CD4-positive, alpha-beta T cell treated with Interleukin-17A for 1 hour (primary cell): Measurements from ENCODE around the gene RGL4.

Experiments
- DNase-seq: peaks from one replicate; pipeline ENCODE4 v3.0.0-alpha.2; 2020

RGL4 gene

DNA sequence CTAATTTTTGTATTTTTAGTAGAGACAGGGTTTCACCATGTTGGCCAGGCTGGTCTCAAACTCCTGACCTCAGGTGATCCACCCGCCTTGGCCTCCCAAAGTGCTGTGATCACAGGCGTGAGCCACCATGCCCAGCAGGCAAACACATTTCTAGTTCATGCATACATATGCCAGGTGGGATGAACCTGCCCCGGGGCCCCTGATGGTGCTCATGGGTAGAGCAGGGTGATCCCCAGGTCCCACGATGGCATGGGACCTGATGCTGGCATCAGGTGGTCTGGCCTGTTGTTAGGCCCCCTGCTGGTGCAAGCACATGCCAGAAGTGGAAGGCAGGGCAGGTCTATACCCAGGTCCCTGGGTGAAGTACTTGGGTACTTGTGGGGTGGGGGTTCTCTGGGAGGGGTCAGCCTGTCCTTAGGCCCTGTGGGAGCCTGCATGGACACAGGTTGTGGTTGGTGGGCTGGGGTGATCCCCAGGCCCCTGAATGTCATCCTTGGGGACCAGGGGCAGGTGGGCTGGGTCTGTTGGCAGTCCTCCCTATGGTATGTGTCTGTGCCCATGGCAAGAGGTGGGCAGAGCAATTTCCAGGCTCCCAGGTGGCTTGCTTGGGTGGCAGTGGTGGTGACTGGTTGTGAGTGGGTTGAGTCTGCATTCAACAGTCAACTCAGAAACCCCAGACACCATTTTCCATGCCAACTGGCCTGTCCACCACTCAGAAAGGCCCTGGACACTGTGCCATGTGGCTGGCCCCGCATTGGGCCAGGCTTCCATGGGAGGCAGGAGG, 9.6 kb upstream of the RGL4 start:
- DNase-seq: no peak

- DNase-seq: no peak
These were observed 8.7 kb upstream of the RGL4 start for GRCh38 chr22:23682077-23682476.

DNA sequence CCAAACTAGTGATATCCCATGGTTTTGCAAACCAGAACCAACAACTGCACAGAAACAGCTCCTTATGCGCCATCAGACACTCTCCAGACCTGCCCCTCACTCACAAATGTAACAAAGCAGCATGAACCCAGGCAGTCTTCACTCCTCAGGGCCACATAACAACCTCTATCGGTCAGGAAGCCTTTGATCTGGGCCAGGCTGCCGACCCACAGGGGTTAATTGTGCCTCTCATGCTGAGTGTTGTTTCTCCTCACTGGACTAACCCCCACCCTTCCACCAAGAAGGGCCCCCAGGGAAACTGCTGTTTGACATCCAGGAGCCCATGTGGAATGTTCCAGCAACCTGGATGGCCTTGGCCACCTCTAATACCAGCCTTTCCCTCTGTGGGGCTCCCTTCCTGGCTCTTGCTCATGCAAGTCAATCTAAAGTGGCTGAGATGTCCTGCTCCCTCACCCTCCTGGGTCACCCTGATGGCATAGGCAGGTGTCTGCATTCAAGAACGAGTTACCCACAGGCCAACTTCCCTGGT, 7.9 kb upstream of the RGL4 start:
- no peak for DNase-seq

- no peak for DNase-seq
These were observed 7.3 kb upstream of the RGL4 start for GRCh38 chr22:23683545-23683944.

GRCh38 chr22:23684026-23684425, 6.8 kb upstream of the RGL4 start:
- no peak for DNase-seq

- no peak for DNase-seq
These were observed 6.2 kb upstream of the RGL4 start for GRCh38 chr22:23684561-23685031.

- no peak for DNase-seq
These were observed 5.5 kb upstream of the RGL4 start for GRCh38 chr22:23685205-23685784.

GRCh38 chr22:23686416-23687024, 4.3 kb upstream of the RGL4 start:
- DNase-seq: no peak

DNA sequence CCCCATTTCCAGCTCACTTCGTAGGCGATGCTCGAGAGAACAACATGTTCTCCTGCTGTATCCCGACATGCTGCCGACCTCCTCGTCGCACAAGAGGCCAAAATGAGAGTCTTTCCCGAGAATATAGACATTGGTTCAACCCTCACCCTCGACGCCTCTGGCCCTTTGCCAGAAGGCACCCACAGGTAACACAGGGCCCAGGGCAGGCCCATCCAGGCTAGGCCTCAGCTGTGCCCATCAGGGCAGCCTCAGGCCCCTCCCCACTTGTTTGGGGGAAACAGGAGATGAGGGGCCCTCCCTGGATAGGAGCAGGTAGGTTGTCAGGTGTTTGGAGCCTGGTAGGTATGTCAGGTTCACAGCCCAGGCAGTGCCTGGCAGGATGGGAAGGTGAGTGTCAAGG, 2.7 kb upstream of the RGL4 start:
- DNase-seq: no peak

- DNase-seq: no peak
These were observed 2.2 kb upstream of the RGL4 start for GRCh38 chr22:23688571-23688970.

GRCh38 chr22:23689414-23689813, 1.4 kb upstream of the RGL4 start:
- DNase-seq: no peak

DNA sequence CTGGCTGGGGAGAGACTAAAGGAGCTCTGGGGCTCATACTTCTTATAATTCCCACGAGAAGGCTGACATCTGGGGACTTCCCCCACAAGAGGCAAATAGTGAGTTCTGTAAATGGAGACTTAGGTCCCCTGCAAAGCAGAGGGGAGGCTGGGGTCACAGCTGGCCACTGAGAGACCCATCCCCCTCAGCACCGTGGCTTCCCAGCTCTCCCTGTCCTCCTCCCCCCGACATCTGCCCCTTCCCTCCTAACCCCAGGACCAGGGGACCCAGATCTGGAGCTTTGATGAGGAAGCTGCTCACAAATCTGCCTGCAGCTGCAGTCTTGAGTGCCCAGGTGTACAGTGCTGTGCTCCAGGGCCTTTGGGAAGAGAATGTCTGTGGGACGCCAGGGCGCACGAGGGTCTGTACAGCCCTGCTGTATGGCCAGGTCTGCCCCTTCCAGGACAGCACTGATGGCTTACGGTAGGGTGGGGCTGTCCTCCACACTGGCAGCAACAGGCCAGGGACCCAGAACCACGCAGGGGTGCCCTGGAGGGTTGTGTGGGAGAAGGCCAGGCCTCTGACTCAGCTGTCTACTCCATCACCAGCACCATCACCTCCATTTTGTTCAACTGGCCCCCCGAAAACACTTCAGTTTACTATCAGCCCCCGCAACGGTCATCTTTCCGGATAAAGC, 1.1 kb downstream of the RGL4 start:
- no peak for DNase-seq

GRCh38 chr22:23692598-23693291, 1.9 kb downstream of the RGL4 start:
- no peak for DNase-seq

GRCh38 chr22:23693979-23694680, 3.3 kb downstream of the RGL4 start:
- DNase-seq: no peak

GRCh38 chr22:23695141-23695540, 4.3 kb downstream of the RGL4 start:
- DNase-seq: no peak

DNA sequence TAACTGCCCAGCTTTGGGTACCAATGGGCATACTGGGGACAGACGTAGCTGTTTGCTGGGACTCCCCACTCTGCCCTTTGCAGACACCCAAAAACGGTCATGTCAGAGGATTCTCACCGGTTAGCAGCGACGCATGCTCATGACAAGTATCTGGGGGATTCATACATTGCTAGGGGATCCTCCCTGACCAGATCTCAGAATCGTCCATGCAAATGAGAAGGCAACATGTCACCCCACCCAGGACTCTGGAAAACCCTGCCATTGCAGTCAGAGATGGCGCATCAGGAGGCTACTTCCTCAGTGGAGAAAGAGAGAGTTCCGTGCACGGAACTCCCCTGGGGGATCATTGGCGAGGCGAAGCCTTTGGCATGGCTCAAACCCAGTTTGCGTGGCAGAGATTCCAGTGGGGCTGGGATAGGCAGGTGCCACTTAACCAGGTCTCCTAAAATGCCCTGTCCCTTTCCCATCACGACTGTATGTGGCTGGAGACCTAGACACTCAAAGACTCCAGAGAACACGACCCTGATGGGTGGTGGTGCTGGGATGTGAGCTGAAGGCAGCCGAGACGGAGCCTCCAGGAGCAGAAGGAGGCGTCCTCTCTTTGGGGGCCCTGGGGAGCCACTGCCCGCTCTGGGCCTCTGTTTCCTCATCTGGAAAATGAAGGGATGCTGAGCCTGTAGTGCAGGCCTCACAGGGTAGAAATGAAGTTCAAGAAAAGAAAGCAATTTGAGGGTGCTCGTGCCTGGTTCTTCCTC, 4.9 kb downstream of the RGL4 start:
- no peak for DNase-seq

DNA sequence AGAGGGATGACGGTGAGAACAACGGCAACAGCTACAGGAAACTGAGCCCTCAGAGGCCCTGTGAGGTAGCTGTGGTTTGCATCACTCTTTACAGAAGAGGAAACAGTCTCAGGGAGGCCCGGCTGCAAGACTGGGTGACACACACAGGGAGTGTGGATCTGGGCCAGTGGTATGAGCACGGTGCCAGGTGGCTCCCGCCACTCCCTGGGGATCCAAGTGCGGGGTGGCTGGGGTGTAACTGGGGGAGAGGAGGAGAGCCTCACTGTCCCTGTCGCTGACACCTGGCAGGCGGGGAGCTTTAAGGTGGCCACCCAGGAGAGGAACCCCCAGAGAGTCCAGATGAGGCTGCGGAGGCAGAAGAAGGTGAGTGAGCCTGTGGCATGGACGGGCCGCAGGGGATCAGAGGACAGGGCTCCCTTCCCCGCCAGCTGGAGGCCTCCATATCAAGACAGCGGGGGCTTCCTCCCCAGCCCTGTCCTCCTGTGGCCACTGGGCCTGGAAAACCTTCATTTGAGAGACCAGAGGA, 5.6 kb downstream of the RGL4 start:
- peak; percentile 85 for DNase-seq

GRCh38 chr22:23697031-23697970, 6.5 kb downstream of the RGL4 start:
- DNase-seq: no peak

GRCh38 chr22:23698094-23698493, 7.3 kb downstream of the RGL4 start:
- no peak for DNase-seq

GRCh38 chr22:23698673-23699235, 7.9 kb downstream of the RGL4 start:
- DNase-seq: no peak
